H1 (cell line): ENCODE measurements around the gene GNG12. TPM values are rescaled to one million over a fixed set of nuclear protein-coding genes. Genes with fewer than 3 reads are reported as not detected.

Experiments used
- CTCF ChIA-PET: fragments of 300-600 bp; sonication (Branson Sonifier 250); formaldehyde crosslinking; loops from one replicate; lab custom pipeline; 2021; ENCODE audit not compliant: partially characterized antibody; lab: Charles Lee
- POLR2A ChIA-PET: fragments of 300-600 bp; sonication (Branson Sonifier 250); formaldehyde crosslinking; loops from one replicate; lab custom pipeline; 2021; ENCODE audit warnings: inconsistent platforms; ENCODE audit not compliant: partially characterized antibody; lab: Charles Lee
- DNase-seq, 2 experiments: peaks; one replicate each; pipeline versions ENCODE4 v3.0.0 to v3.0.0-alpha.2; 2010 to 2022; ENCODE audit warnings: low spot score in 2 of 2, low read depth in 1 of 2, mixed read lengths in 1 of 2
- FAIRE-seq: peaks from 2 replicates; lab custom pipeline; 2011; peaks lifted over from hg19 to GRCh38; lab: Jason Lieb, UNC
- H2AFZ ChIP-seq: 2 replicates; pipeline ENCODE4 v1.8.1; 2012; ENCODE audit warnings: low read length, inconsistent platforms
- H2AK5ac ChIP-seq: 2 replicates; pipeline ENCODE4 v1.6.1; 2013; ENCODE audit warnings: low read depth, low read length
- H2BK120ac ChIP-seq: replicated peaks from 2 replicates; pipeline ENCODE3; 2013; ENCODE audit warnings: low read depth, low read length, inconsistent platforms
- H2BK12ac ChIP-seq: 2 replicates; pipeline ENCODE4 v1.6.1; 2013; ENCODE audit warnings: low read depth, low read length
- H2BK15ac ChIP-seq: 2 replicates; pipeline ENCODE4 v1.6.1; 2013; ENCODE audit warnings: low read length
- H2BK20ac ChIP-seq: 2 replicates; pipeline ENCODE4 v1.6.1; 2013; ENCODE audit warnings: low read length
- H2BK5ac ChIP-seq: 2 replicates; pipeline ENCODE4 v1.6.1; 2013; ENCODE audit warnings: low read depth, low read length
- H3K14ac ChIP-seq: 2 replicates; pipeline ENCODE4 v1.6.1; 2013; ENCODE audit warnings: inconsistent platforms; ENCODE audit not compliant: insufficient read length
- H3K18ac ChIP-seq: 2 replicates; pipeline ENCODE4 v1.6.1; 2013; ENCODE audit warnings: low read length; ENCODE audit errors: extremely low read depth
- H3K23ac ChIP-seq: 2 replicates; pipeline ENCODE4 v1.6.1; 2013; ENCODE audit warnings: inconsistent platforms; ENCODE audit not compliant: insufficient read length
- H3K23me2 ChIP-seq: 2 replicates; pipeline ENCODE4 v1.6.1; 2013; ENCODE audit warnings: low read depth, low read length
- H3K27ac ChIP-seq: 2 replicates; pipeline ENCODE4 v1.6.1; 2011; ENCODE audit warnings: low read depth, low read length, inconsistent platforms
- H3K27me3 ChIP-seq, 4 experiments: replicated peaks in 1 of 4; 1 replicate in 1 of 4; 2 replicates in 3 of 4; pipeline versions ENCODE4 v1.6.1 to v1.8.1; 2011 to 2013; ENCODE audit warnings: low read length in 3 of 4, mild to moderate bottlenecking in 3 of 4, inconsistent platforms in 2 of 4, mixed read lengths in 2 of 4, moderate library complexity in 1 of 4; ENCODE audit not compliant: control insufficient read depth in 3 of 4, insufficient read depth in 3 of 4; ENCODE audit errors: extremely low read depth in 1 of 4
- H3K36me3 ChIP-seq, 4 experiments: 2 replicates each; pipeline versions ENCODE4 v1.6.1 to v1.8.1; 2011 to 2013; ENCODE audit warnings: mild to moderate bottlenecking in 4 of 4, low read length in 3 of 4, moderate library complexity in 2 of 4, control low read depth in 1 of 4, inconsistent platforms in 1 of 4; ENCODE audit not compliant: insufficient read depth in 4 of 4, control insufficient read depth in 2 of 4
- H3K4ac ChIP-seq: replicated peaks from 2 replicates; pipeline ENCODE3; 2013; ENCODE audit warnings: low read length, low read depth, mixed read lengths, inconsistent platforms; ENCODE audit not compliant: insufficient read length
- H3K4me1 ChIP-seq, 4 experiments: replicated peaks in 1 of 4; 1 replicate in 1 of 4; 2 replicates in 3 of 4; pipeline versions ENCODE4 v1.6.1 to v1.8.1; 2011 to 2013; ENCODE audit warnings: low read length in 3 of 4, inconsistent platforms in 2 of 4, mixed read lengths in 1 of 4; ENCODE audit not compliant: insufficient read depth in 4 of 4, control insufficient read depth in 3 of 4
- H3K4me2 ChIP-seq, 2 experiments: 2 replicates each; pipeline versions ENCODE4 v1.6.1 to v1.8.1; 2011 to 2013; ENCODE audit warnings: low read depth in 2 of 2, low read length in 2 of 2, control low read depth in 1 of 2, inconsistent platforms in 1 of 2, mild to moderate bottlenecking in 1 of 2; ENCODE audit not compliant: insufficient read depth in 1 of 2
- H3K4me3 ChIP-seq, 4 experiments: fragments of 200-600, 300-600 bp in 1 of 4; sonication (generic), shearing (Covaris generic), sonication (Bioruptor Twin) in 1 of 4; 2 replicates each; pipeline versions ENCODE4 v1.5.1 to v1.8.1; 2011 to 2016; ENCODE audit warnings: low read length in 4 of 4, low read depth in 3 of 4, control low read depth in 2 of 4, inconsistent platforms in 2 of 4, mild to moderate bottlenecking in 2 of 4, mixed read lengths in 1 of 4, moderate library complexity in 1 of 4; ENCODE audit not compliant: insufficient read depth in 2 of 4; ENCODE audit errors: extremely low read depth in 1 of 4
- H3K56ac ChIP-seq: replicated peaks from 2 replicates; pipeline ENCODE3; 2013; ENCODE audit warnings: low read depth, mild to moderate bottlenecking, mixed read lengths, low read length, inconsistent platforms; ENCODE audit not compliant: insufficient read length
- H3K79me1 ChIP-seq: 2 replicates; pipeline ENCODE4 v1.6.1; 2013; ENCODE audit warnings: low read depth, low read length, control low read depth
- H3K79me2 ChIP-seq, 2 experiments: 2 replicates each; pipeline versions ENCODE4 v1.6.1 to v1.8.1; 2012 to 2013; ENCODE audit warnings: low read length in 2 of 2, mild to moderate bottlenecking in 2 of 2, inconsistent platforms in 1 of 2; ENCODE audit not compliant: insufficient read depth in 2 of 2, control insufficient read depth in 1 of 2
- H3K9ac ChIP-seq, 4 experiments: replicated peaks in 1 of 4; 1 replicate in 1 of 4; 2 replicates in 3 of 4; pipeline versions ENCODE4 v1.6.1 to v1.8.1; 2011 to 2013; ENCODE audit warnings: low read depth in 3 of 4, low read length in 3 of 4, control low read depth in 2 of 4, mild to moderate bottlenecking in 2 of 4, moderate library complexity in 2 of 4, inconsistent platforms in 1 of 4; ENCODE audit errors: extremely low read depth in 1 of 4
- H3K9me3 ChIP-seq, 2 experiments: 2 replicates each; pipeline versions ENCODE4 v1.6.1 to v1.8.1; 2012 to 2013; ENCODE audit warnings: mild to moderate bottlenecking in 2 of 2, moderate library complexity in 2 of 2, control low read depth in 1 of 2, inconsistent platforms in 1 of 2, low read depth in 1 of 2, low read length in 1 of 2, mixed read lengths in 1 of 2; ENCODE audit not compliant: insufficient read depth in 2 of 2
- H4K20me1 ChIP-seq, 2 experiments: replicated peaks in 1 of 2; 2 replicates each; pipeline versions ENCODE3 to v1.8.1; 2011 to 2013; ENCODE audit warnings: inconsistent platforms in 2 of 2, low read length in 2 of 2, mild to moderate bottlenecking in 1 of 2; ENCODE audit not compliant: insufficient read depth in 2 of 2, control insufficient read depth in 1 of 2
- H4K5ac ChIP-seq: 2 replicates; pipeline ENCODE4 v1.6.1; 2013; ENCODE audit warnings: low read length, low read depth, mixed read lengths, inconsistent platforms; ENCODE audit not compliant: insufficient read length
- H4K8ac ChIP-seq: 2 replicates; pipeline ENCODE4 v1.8.0; 2013; ENCODE audit warnings: mild to moderate bottlenecking, moderate library complexity, low read length, inconsistent platforms; ENCODE audit not compliant: insufficient read depth; ENCODE audit errors: extremely low read depth
- H4K91ac ChIP-seq: replicated peaks from 2 replicates; pipeline ENCODE3; 2013; ENCODE audit warnings: low read length, mixed read lengths, inconsistent platforms; ENCODE audit not compliant: insufficient read length
- BACH1 ChIP-seq: IDR thresholded peaks from 2 replicates; pipeline ENCODE4 v1.6.1; 2012; ENCODE audit warnings: low read length, improper control_type of control experiment
- E2F6 ChIP-seq: IDR thresholded peaks from 2 replicates; pipeline ENCODE4 v1.6.1; 2012; ENCODE audit warnings: inconsistent platforms
- HDAC2 ChIP-seq, 2 experiments: fragments of 300-600 bp in 1 of 2; sonication (generic) in 1 of 2; IDR thresholded peaks; 2 replicates each; pipeline ENCODE4 v1.6.1; 2011 to 2012; ENCODE audit warnings: low read depth in 2 of 2, low read length in 2 of 2, mild to moderate bottlenecking in 2 of 2, moderate library complexity in 2 of 2, borderline replicate concordance in 1 of 2, inconsistent platforms in 1 of 2
- KDM4A ChIP-seq: IDR thresholded peaks from one replicate; pipeline ENCODE4 v1.7.1; 2012; ENCODE audit warnings: low read depth, mild to moderate bottlenecking, moderate library complexity, low read length, inconsistent platforms; ENCODE audit not compliant: severe bottlenecking
- KDM5A ChIP-seq: fragments of 200-600 bp; IDR thresholded peaks from 2 replicates; pipeline ENCODE4 v1.7.1; 2012; ENCODE audit warnings: mild to moderate bottlenecking, low read length, inconsistent platforms, mixed read lengths
- MAFK ChIP-seq: IDR thresholded peaks from 2 replicates; pipeline ENCODE4 v1.6.1; 2012; ENCODE audit warnings: low read depth, mild to moderate bottlenecking, improper control_type of control experiment, low read length
- POU5F1 ChIP-seq: IDR thresholded peaks from 2 replicates; pipeline ENCODE4 v1.6.1; 2011; ENCODE audit warnings: low read depth, mild to moderate bottlenecking, low read length, moderate library complexity
- SIX5 ChIP-seq: IDR thresholded peaks from 2 replicates; pipeline ENCODE4 v1.6.1; 2011; ENCODE audit warnings: mild to moderate bottlenecking, low read depth, low read length
- TEAD4 ChIP-seq: IDR thresholded peaks from 2 replicates; pipeline ENCODE4 v1.6.1; 2012; ENCODE audit warnings: low read depth, low read length, inconsistent platforms, mixed read lengths
- YY1 ChIP-seq: IDR thresholded peaks from 2 replicates; pipeline ENCODE4 v1.6.1; 2011; ENCODE audit warnings: low read depth, mild to moderate bottlenecking, low read length
- WGBS, 2 experiments: shearing (Covaris generic) in 1 of 2; methylation state at CpG; one replicate each; pipeline versions ENCODE4 v1.1.6 to v1.1.7; 2013 to 2015; ENCODE audit warnings: low lambda C conversion rate in 2 of 2, mixed read lengths in 2 of 2, inconsistent platforms in 1 of 2, low coverage in 1 of 2, missing lambda C conversion rate in 1 of 2; ENCODE audit not compliant: insufficient replicate concordance in 2 of 2, insufficient coverage in 1 of 2, insufficient read length in 1 of 2; ENCODE audit errors: extremely low coverage in 1 of 2, missing lambda C conversion rate in 1 of 2; 5-methylcytosine and 5-hydroxymethylcytosine counted together
- polyA plus RNA-seq, 7 experiments: library from polyadenylated mRNA; depleted of rRNA in 3 of 7; stranded (reverse) in 5 of 7; unstranded in 2 of 7; fragments of >200 nt in 5 of 7; fragments of 200-250 nt in 2 of 7; gene quantifications; 1 replicate in 5 of 7; 2 replicates in 1 of 7; 4 replicates in 1 of 7; pipeline versions ENCODE4 v1.2.1 to v1.2.3, GENCODE V29; 2011 to 2013; ENCODE audit warnings: missing spikeins in 2 of 7, mixed read lengths in 2 of 7
- total RNA-seq: library from RNA; stranded (reverse); fragmentation: NEBNext Ultra II Directional; extraction: Animal tissue kit (Norgen Biotek cat#: 25700); gene quantifications from 2 replicates; pipeline ENCODE4 v1.2.1, GENCODE V29; 2021
- TF ChIP-seq, protein P1 (sequence below): IDR thresholded peaks from 2 replicates; pipeline ENCODE4 v1.6.1; 2012; ENCODE audit warnings: inconsistent platforms

GNG12 gene
- total and polyA plus RNA-seq, 2 of the 8 experiments (the other 6 are each of a cell fraction or from before 2014, with no cell fraction given) = 11.4 to 35.8 TPM

DNA sequence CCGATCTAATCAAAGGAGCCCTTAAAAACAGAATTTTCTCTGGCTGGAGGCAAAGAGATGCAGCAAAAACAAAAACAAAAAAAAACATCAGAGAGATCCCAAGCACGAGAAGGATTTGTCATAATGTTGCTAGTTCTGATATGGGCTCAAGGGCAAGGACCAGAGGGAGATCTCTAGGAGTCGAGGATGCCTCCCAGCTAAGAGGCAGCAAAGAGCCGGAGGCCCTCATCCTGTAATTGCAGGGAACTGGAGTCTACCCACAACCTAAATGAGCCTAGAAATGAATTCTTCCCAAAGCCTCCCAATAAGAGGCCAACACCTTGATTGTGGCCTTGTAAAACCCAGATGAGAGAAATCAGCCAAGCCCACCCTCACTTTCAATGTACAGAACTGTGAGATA, 12.0 kb downstream of the GNG12 start:
- H3K9me3 ChIP-seq = no peaks in the 10 kb centered on the region
- POLR2A ChIA-PET = interaction anchor here (0.6 to 1.2 kb wide), 2 partner anchors 10 to 34 kb away, joined by 3 to 4 read pairs; no protein-coding TSS in a partner anchor
- H2BK12ac ChIP-seq = no peak overlapping the region
- H3K18ac ChIP-seq = no peak overlapping the region
- H2AFZ ChIP-seq = no peak overlapping the region
- WGBS, 2 experiments = 90% methylated on average over 4 of the region's 4 CpGs; no CpG with 5 or more reads in 1 of the 2 experiments
- no peaks in the 10 kb centered on the region; the same call in 1 of the 2 replicates for H3K79me1 ChIP-seq
- no peak overlapping the region for H4K91ac ChIP-seq
- H3K4me3 ChIP-seq = no peak overlapping the region
- H2BK20ac ChIP-seq = no peak overlapping the region
- no peaks in the 10 kb centered on the region for H3K36me3 ChIP-seq
- FAIRE-seq = no peak
- H3K27ac ChIP-seq = no peak overlapping the region
- 0 out of 4 replicates have a peak, but pooled peaks cover 0 to 4% of the 10 kb centered on the region in 2 experiments for H3K79me2 ChIP-seq
- no peak overlapping the region for H3K4me2 ChIP-seq
- H3K23me2 ChIP-seq = no peaks in the 10 kb centered on the region
- H2BK120ac ChIP-seq = no peak overlapping the region
- no peak overlapping the region for H2AK5ac ChIP-seq
- no peak overlapping the region for H3K14ac ChIP-seq
- H3K9ac ChIP-seq = no peak overlapping the region
- no peak overlapping the region for H4K8ac ChIP-seq
- CTCF ChIA-PET = interaction anchor here (0.6 to 2.3 kb wide), 9 partner anchors 8 to 100 kb away, joined by 3 to 14 read pairs (median 4); no protein-coding TSS in a partner anchor
- no peak for DNase-seq
- H3K4me1 ChIP-seq = peaks cover 0 to 6% (median 0%) of the 10 kb centered on the region in 4 experiments; a peak in 5 of 7 replicates
- no peak overlapping the region for H2BK15ac ChIP-seq
- peaks cover 1 to 2% of the 10 kb centered on the region in 2 experiments for H4K20me1 ChIP-seq
- no peak overlapping the region for H3K4ac ChIP-seq
- H4K5ac ChIP-seq = no peak overlapping the region
- no peaks in the 10 kb centered on the region for H3K27me3 ChIP-seq
- no peak overlapping the region for H3K23ac ChIP-seq
- H3K56ac ChIP-seq = no peak overlapping the region
- no peak overlapping the region for H2BK5ac ChIP-seq
- no peak for TF ChIP-seq MAFK
- no peak for TF ChIP-seq KDM5A
- no peak for TF ChIP-seq POU5F1
- no peak for TF ChIP-seq TEAD4
- no peak for TF ChIP-seq YY1
- no peak for TF ChIP-seq KDM4A
- TF ChIP-seq HDAC2 (IDR thresholded peaks at IDR 0.05; ENCODE audit: borderline replicate concordance in 1 of 2, low read depth in 2 of 2, low read length in 2 of 2) = no peak
- no peak for TF ChIP-seq SIX5
- TF ChIP-seq BACH1 = no peak
- TF ChIP-seq, protein P1, sequence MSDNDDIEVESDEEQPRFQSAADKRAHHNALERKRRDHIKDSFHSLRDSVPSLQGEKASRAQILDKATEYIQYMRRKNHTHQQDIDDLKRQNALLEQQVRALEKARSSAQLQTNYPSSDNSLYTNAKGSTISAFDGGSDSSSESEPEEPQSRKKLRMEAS = no peak
- TF ChIP-seq E2F6 = no peak
